Keratinocyte (primary cell): ENCODE results near the gene GOT1.

Experiments
- CTCF ChIP-seq, 3 experiments: IDR thresholded peaks in 1 of 3; conservative IDR thresholded peaks in 1 of 3; optimal IDR thresholded peaks in 1 of 3; 2 replicates in 2 of 3; 3 replicates in 1 of 3; pipeline versions ENCODE3 to v1.5.1; 2011; ENCODE audit warnings: low read length in 3 of 3, mild to moderate bottlenecking in 3 of 3, moderate library complexity in 2 of 3, control low read depth in 1 of 3, inconsistent platforms in 1 of 3; ENCODE audit not compliant: insufficient read depth in 2 of 3; ENCODE audit errors: extremely low read depth in 1 of 3
- EZH2 ChIP-seq: IDR thresholded peaks from one replicate; pipeline ENCODE4 v1.6.1; 2012; ENCODE audit warnings: inconsistent platforms, mild to moderate bottlenecking, low read length, moderate library complexity

- TF ChIP-seq CTCF (optimal IDR thresholded peaks at IDR 0.05 in 1 of 3, IDR thresholded peaks at IDR 0.05 in 1 of 3, conservative IDR thresholded peaks at IDR 0.05 in 1 of 3; ENCODE audit: extremely low read depth in 1 of 3, insufficient read depth in 2 of 3, low read length in 3 of 3) (peak; percentile 30 to 34 (median 31)), EZH2 (no peak)
Measured at GRCh38 chr10:99433378-99434020, 3.1 kb upstream of the GOT1 start.
